ENCODE results near the gene AMDHD2.
"Not testable (repeated sequence)": the region's sequence is repeated elsewhere in the genome, so short reads cannot be mapped to it uniquely, and the experiment has no call there.

The AMDHD2 gene

GRCh38 chr16:2580143-2580542 is 60.0 kb downstream of the AMDHD2 start:
- DNase-seq (ENCODE audit: low spot score) = not testable (repeated sequence)

GRCh38 chr16:2580818-2581217 is 60.6 kb downstream of the AMDHD2 start:
- DNase-seq (ENCODE audit: low spot score) = not testable (repeated sequence)
